GM18909 (cell line): ENCODE measurements around the gene MAP3K14.
"Not testable (repeated sequence)": the region's sequence is repeated elsewhere in the genome, so short reads cannot be mapped to it uniquely, and the experiment has no call there.

Experiments
- ATAC-seq: cut with Tn5 transposase; IDR thresholded peaks from one replicate; pipeline ENCODE4 v1.9.1; 2021; ENCODE audit warnings: mild to moderate bottlenecking; ENCODE audit not compliant: unreplicated experiment, poor library complexity

The MAP3K14 gene

GRCh38 chr17:45305530-45306087 lies 11.2 kb downstream of the MAP3K14 start:
- no peak for ATAC-seq

GRCh38 chr17:45302649-45303173 lies 14.1 kb downstream of the MAP3K14 start:
- peak; percentile 59 for ATAC-seq

GRCh38 chr17:45302220-45302619 lies 14.6 kb downstream of the MAP3K14 start:
- ATAC-seq: not testable (repeated sequence)

GRCh38 chr17:45301674-45302073 lies 15.1 kb downstream of the MAP3K14 start:
- ATAC-seq: no peak

GRCh38 chr17:45300060-45300751 lies 16.6 kb downstream of the MAP3K14 start:
- no peak for ATAC-seq

GRCh38 chr17:45299361-45299760 lies 17.5 kb downstream of the MAP3K14 start:
- no peak for ATAC-seq

GRCh38 chr17:45298546-45299285 lies 18.1 kb downstream of the MAP3K14 start:
- no peak for ATAC-seq

- no peak for ATAC-seq
Observed at GRCh38 chr17:45296833-45297124, 20.0 kb downstream of the MAP3K14 start.

DNA sequence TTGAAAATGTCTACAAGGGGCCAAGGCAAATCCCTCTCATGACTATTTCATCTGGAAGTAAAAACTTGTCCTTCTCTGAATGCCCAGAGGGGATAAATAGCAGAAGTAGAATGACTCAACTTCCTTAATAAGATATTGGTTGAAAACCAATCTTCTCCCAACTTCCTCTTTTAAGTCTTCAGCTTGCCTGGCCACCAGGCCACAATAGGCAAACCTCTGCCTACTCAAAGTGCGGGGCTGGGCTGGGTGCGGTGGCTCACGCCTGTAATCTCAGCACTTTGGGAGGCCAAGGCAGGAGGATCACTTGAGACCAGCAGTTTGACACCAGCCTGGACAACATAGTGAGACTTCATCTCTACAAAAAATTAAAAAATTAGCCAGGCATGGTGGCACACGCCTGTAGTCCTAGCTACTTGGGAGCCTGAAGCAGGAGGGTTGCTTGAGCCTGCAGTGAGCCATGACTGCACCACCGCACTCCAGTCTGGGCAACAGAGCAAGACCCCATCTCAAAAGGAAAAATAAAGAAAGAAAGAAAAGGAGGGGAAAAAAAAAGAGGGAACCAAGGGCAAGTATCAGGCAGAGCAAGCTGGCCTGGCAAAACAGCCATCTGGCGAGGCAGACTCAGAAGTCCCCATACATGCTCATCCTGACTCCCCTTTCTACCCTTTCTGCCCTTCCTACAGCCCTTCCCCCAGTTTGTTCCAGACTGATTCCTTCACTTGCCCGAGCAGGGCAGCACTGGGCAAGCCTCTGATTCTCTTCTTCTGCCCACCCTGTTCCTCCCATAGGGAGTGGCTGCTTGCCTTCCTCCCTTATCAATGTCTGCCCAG lies 20.6 kb downstream of the MAP3K14 start:
- no peak for ATAC-seq

DNA sequence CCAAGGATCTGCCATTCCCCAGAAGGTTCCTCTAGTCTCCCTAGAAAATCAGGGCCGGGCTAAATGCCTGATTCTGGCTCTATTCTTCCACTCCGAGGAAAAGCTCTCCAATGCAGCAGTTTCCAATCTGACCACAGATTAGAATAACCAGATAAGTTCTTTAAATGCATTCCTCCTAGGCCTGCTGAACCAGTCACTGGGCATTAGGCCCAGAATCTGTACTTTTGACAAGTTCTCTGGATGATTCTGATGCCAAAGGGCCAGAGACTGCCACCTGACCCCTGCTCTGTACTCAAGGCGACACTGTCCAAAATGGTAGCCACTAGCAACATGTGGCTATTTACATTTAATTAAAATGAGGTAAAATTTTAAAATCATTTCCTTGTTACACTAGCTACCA lies 22.3 kb downstream of the MAP3K14 start:
- ATAC-seq: no peak

DNA sequence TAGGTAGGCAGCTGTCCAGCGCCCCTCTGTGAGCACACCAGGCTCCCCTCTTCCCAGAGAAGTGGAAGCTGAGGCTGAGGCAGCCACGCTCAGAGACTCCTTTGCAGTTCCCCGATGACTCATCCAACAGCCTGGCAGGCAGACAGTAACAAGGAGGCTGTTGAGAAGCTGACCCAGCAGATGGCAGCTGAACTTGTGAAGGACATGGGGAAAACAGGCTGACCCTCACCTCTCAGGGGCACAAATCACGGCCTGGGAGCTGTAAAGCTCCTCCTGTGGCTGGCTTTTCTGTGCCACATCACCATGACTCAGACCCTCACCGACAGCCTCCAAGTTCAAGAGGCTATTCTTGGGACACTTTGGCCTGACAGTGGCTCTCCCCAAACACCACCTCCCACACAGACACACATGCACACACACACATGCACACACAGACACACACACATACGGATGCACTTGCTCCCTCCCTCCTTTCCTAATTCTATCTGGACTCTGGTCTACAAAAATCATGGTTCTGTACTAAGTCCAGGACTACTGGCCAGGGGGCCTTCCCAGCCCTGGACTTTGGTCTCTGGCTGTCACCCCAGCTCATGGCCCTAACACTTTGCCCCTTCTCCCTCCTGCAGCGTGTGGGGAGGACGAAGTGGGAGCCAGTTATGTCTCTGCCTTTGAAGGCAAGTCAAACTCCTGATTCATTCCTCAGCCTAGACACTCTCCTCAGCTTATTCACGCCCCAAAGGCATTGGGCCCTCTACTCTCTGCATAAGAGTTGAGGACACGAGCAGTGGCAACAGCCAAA lies 23.2 kb downstream of the MAP3K14 start:
- no peak for ATAC-seq

DNA sequence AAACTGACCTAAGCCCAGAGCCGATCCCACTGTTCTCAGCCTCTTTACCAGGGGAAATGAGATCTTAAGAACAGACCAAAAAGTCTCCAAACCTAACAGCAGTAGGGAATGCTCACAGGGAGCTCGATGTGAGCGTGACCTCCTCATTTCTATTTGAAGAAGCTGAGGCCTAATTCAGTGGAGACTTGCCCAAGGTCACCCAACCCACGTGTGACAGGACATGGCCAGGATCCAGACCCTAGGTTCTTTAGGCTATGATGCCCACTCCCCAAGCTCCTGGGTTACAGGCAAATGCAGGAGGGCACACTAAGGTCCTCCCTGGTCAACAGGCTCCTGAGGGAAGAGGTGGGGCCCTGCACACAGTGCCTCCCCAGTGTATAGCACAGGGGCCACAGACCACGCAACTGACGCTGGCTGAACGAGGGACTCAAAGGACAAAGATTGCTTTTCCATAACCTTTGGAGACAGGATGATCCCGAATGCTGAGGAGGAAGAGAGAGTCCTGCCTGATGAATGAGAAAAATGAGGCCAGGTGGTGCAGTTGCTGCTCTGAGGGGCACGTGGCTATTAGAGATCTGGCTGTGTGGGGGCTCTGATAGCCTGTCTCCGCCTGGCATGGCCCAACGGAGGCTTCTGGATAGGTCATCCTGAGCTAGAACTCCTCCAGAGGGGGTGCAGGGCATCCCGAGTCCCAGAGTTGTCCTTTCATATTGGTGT lies 24.0 kb downstream of the MAP3K14 start:
- no peak for ATAC-seq

DNA sequence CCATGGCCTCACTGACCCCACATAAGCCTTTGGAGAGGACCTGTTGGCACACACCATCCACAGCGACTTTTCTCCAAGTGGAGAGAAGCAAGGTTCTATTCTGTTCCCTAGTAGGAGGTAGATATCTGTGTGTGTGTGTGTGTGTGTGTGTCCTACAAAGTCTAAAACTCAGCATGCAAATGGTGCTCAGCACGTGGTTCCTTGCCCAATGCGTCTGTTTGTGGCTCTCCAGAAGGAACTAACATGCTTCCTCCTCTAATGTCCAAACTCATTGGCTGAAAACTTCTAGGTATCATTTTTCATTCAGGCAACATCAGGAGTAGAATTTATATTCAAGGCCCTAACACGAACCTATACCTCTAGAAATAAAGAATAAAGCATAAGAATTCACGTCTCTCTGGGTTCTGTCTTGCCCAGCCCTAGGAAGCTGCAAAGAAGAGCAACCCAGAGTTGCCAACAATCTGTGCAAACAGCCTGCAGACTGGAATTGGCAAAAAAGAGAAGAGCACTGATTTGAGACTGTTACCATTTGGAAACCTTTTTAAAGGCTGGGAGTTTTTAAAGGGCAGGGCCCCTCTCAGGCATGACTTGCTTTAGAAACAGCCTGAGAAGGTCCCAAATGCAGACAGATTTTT lies 25.5 kb downstream of the MAP3K14 start:
- no peak for ATAC-seq

- no peak for ATAC-seq
Observed at GRCh38 chr17:45290269-45290765, 26.5 kb downstream of the MAP3K14 start.

DNA sequence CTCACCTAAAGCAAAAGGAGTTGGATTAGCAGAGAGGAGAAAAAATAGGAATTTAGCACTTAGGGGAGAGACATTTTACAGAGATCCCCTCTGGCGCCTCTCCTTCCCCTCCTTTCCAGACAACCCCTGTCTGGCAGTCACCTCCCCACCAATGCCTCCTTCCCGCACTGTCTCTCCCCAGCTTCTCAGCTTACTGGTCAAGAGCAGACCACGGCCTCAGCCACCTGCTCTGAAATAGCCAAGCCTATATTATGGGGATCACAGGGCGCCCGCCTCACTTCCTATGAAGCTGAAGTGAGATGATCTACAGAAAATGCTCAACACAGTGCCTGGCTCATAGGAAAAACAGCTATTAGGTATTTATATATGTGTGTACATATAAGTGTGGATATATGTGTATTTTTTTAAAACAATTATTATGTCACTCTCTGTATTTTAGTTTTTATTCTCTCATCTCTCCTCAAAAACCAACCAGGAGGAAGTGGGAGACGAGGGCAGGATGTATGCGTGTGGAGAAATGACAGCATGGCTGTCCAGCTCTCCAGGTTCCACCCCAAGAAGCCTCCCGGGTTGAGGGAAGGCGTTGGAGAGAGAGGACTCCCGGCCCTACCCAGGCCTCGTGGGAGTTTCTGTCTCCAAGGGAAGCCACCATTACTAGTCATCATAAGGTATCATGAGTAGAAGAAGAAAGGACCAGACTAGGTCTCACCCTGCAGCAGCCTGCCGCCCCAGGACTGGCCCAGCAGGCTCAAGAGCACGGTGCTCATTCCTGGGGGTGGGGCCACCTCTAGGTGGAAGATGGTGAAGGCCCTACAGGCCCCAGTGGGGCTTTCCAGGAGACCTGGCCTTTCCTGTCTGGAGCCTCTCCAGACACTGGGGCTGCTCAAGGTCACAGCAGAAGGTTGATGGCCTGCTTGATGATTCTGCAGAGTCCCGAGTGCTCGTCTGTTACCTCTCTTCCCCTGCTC lies 27.2 kb downstream of the MAP3K14 start:
- no peak for ATAC-seq

GRCh38 chr17:45288825-45289224 lies 28.0 kb downstream of the MAP3K14 start:
- no peak for ATAC-seq
